Measurements from ENCODE around the gene TRDMT1.

- TF ChIP-seq CTCF (IDR thresholded peaks at IDR 0.05) = no peak
- TF ChIP-seq EZH2 (IDR thresholded peaks at IDR 0.05; ENCODE audit: borderline replicate concordance, insufficient read depth, low read depth, low read length, poor library complexity, severe bottlenecking) = no peak
Observed at GRCh38 chr10:17222329-17222728, 20.9 kb upstream of the TRDMT1 start.

Measured in B cell (primary cell).